K562 (cell line): ENCODE data around the gene ERN1. TPM values are rescaled to one million over a fixed set of nuclear protein-coding genes. Genes with fewer than 3 reads are reported as not detected.

Experiments
- ATF1 ChIP-seq, 2 experiments: fragments of 450-650 bp in 1 of 2; IDR thresholded peaks; 2 replicates each; pipeline ENCODE4 v1.6.1; 2016; ENCODE audit warnings: missing compliant biosample characterization in 1 of 2, missing genetic modification characterization in 1 of 2
- DIDO1 ChIP-seq: fragments of 450-650 bp; IDR thresholded peaks from 2 replicates; pipeline ENCODE4 v1.6.1; 2016; ENCODE audit warnings: low read depth, missing biosample characterization, missing genetic modification characterization
- ESRRA ChIP-seq: fragments of 450-650 bp; IDR thresholded peaks from 2 replicates; pipeline ENCODE4 v1.6.1; 2014; ENCODE audit warnings: low read depth, mild to moderate bottlenecking, moderate library complexity, borderline replicate concordance
- HNRNPLL ChIP-seq: fragments of 200-400 bp; formaldehyde crosslinking; IDR thresholded peaks from 2 replicates; pipeline ENCODE4 v1.6.1; 2017; ENCODE audit warnings: low read length, low read depth, mild to moderate bottlenecking; ENCODE audit not compliant: poor library complexity, severe bottlenecking
- IRF9 ChIP-seq: fragments of 450-650 bp; IDR thresholded peaks from 2 replicates; pipeline ENCODE4 v1.6.1; 2016; ENCODE audit warnings: missing biosample characterization, missing genetic modification characterization
- JUN ChIP-seq, 2 experiments: sonication (generic) in 1 of 2; formaldehyde crosslinking in 1 of 2; IDR thresholded peaks; 2 replicates each; pipeline versions ENCODE4 v1.6.1 to v1.8.0; 2012 to 2022; ENCODE audit warnings: borderline replicate concordance in 2 of 2, mild to moderate bottlenecking in 2 of 2, improper control_type of control experiment in 1 of 2, low read depth in 1 of 2, low read length in 1 of 2, missing genetic modification reagents in 1 of 2
- MEF2D ChIP-seq: conservative IDR thresholded peaks from 2 replicates; pipeline ENCODE4 v1.6.1; 2016; ENCODE audit warnings: low read depth, missing genetic modification characterization, missing compliant biosample characterization
- SAP30 ChIP-seq: fragments of 200-600 bp; sonication (generic); IDR thresholded peaks from 2 replicates; pipeline ENCODE4 v1.6.1; 2012; ENCODE audit warnings: borderline replicate concordance, low read depth, mild to moderate bottlenecking, moderate library complexity, low read length, control low read depth, inconsistent platforms; ENCODE audit not compliant: insufficient read depth, poor library complexity, severe bottlenecking
- SIN3A ChIP-seq, 2 experiments: fragments of 150-350 bp in 1 of 2; IDR thresholded peaks; 2 replicates each; pipeline ENCODE4 v1.6.1; 2011 to 2016; ENCODE audit warnings: borderline replicate concordance in 2 of 2, low read depth in 2 of 2, low read length in 2 of 2, mild to moderate bottlenecking in 2 of 2, moderate library complexity in 2 of 2; ENCODE audit not compliant: control insufficient read depth in 1 of 2
- TCF7 ChIP-seq: sonication (generic); IDR thresholded peaks from 2 replicates; pipeline ENCODE4 v1.6.1; 2016; ENCODE audit warnings: antibody characterized with exemption, borderline replicate concordance
- TCFL5 ChIP-seq: fragments of 250-450 bp; sonication (Bioruptor Pico); conservative IDR thresholded peaks from 2 replicates; pipeline ENCODE4 v1.6.1; 2021; ENCODE audit warnings: mild to moderate bottlenecking, moderate library complexity, matching md5 sums
- ZNF324 ChIP-seq: fragments of 250-450 bp; sonication (Bioruptor Pico); IDR thresholded peaks from 2 replicates; pipeline ENCODE4 v1.4.0; 2020; ENCODE audit warnings: mild to moderate bottlenecking
- ZNF395 ChIP-seq: fragments of 200-800 bp; sonication (Bioruptor generic); IDR thresholded peaks from 2 replicates; pipeline ENCODE4 v1.6.1; 2017; ENCODE audit warnings: missing genetic modification characterization, missing compliant biosample characterization
- polyA plus RNA-seq, 8 experiments: library from polyadenylated mRNA; depleted of rRNA in 4 of 8; stranded (reverse) in 5 of 8; unstranded in 3 of 8; fragments of >200 nt; fragmentation: Nextera tagmentation in 2 of 8; fragmentation: Illumina TruSeq in 1 of 8; extraction: Ambion mirVana in 2 of 8; extraction: Trizol in 1 of 8; gene quantifications; 2 replicates each; pipeline versions ENCODE4 v1.2.1 to v1.2.3, GENCODE V29; 2011 to 2014; ENCODE audit warnings: inconsistent platforms in 1 of 8, missing spikeins in 1 of 8
- total RNA-seq, 7 experiments: library from RNA; depleted of rRNA in 6 of 7; stranded (reverse); fragments of >200 nt in 6 of 7; fragmentation: Illumina TruSeq in 2 of 7; extraction: Trizol in 2 of 7; gene quantifications; 2 replicates each; pipeline versions ENCODE4 v1.2.1 to v1.2.3, GENCODE V29; 2011 to 2021; ENCODE audit warnings: low replicate concordance in 1 of 7
- TF ChIP-seq, protein P1 (sequence below), 2 experiments: fragments of 450-650 bp in 1 of 2; sonication (generic) in 1 of 2; formaldehyde crosslinking in 1 of 2; IDR thresholded peaks; 2 replicates each; pipeline versions ENCODE4 v1.7.1 to v1.9.0; 2016 to 2022; ENCODE audit warnings: inconsistent platforms in 1 of 2, mild to moderate bottlenecking in 1 of 2, missing genetic modification reagents in 1 of 2

The ERN1 gene
- total and polyA plus RNA-seq, 9 of the 15 experiments (the other 6 are each of a cell fraction or from before 2014, with no cell fraction given): 2.1 to 22.5 (median 7.3) TPM

DNA sequence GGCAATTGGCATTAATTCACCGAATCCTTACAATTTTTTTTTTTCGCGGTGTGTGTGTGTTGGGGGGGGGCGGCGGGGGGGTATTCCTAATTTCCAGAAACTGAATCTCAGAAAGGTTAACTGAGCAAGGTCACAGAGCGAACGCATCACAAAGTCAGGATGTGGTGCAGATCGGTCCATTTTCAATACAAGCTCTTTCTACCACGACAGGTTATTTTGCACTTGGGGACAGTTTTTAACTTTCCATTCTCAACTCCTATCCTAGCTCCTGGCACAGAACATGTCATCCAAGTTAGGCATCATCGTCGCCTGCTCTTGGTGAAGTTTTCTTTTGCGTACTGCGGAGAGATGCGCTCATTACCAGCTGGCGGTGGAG is 15.4 kb upstream of the ERN1 start (continued):
- TF ChIP-seq, protein P1, sequence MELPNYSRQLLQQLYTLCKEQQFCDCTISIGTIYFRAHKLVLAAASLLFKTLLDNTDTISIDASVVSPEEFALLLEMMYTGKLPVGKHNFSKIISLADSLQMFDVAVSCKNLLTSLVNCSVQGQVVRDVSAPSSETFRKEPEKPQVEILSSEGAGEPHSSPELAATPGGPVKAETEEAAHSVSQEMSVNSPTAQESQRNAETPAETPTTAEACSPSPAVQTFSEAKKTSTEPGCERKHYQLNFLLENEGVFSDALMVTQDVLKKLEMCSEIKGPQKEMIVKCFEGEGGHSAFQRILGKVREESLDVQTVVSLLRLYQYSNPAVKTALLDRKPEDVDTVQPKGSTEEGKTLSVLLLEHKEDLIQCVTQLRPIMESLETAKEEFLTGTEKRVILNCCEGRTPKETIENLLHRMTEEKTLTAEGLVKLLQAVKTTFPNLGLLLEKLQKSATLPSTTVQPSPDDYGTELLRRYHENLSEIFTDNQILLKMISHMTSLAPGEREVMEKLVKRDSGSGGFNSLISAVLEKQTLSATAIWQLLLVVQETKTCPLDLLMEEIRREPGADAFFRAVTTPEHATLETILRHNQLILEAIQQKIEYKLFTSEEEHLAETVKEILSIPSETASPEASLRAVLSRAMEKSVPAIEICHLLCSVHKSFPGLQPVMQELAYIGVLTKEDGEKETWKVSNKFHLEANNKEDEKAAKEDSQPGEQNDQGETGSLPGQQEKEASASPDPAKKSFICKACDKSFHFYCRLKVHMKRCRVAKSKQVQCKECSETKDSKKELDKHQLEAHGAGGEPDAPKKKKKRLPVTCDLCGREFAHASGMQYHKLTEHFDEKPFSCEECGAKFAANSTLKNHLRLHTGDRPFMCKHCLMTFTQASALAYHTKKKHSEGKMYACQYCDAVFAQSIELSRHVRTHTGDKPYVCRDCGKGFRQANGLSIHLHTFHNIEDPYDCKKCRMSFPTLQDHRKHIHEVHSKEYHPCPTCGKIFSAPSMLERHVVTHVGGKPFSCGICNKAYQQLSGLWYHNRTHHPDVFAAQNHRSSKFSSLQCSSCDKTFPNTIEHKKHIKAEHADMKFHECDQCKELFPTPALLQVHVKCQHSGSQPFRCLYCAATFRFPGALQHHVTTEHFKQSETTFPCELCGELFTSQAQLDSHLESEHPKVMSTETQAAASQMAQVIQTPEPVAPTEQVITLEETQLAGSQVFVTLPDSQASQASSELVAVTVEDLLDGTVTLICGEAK (IDR thresholded peaks at IDR 0.05): peak; percentile 50
- TF ChIP-seq, protein P1 (CRISPR knock-in tag; IDR thresholded peaks at IDR 0.05): no peak
- TF ChIP-seq DIDO1 (tag) (no peak; the same call in 1 of the 2 replicates), ESRRA (peak; percentile 96; the same call in 1 of the 2 replicates), SAP30 (peak; percentile 19), ATF1 (CRISPR knock-in tag; IDR thresholded peaks at IDR 0.05) (no peak), ATF1 (tag; IDR thresholded peaks at IDR 0.05) (no peak), IRF9 (no peak), MEF2D (0 out of 2 replicates have a peak, but pooled peaks have one; percentile 24), JUN (IDR thresholded peaks at IDR 0.05; ENCODE audit: borderline replicate concordance, low read depth, low read length) (no peak), JUN (CRISPR knock-in tag; IDR thresholded peaks at IDR 0.05; ENCODE audit: borderline replicate concordance) (peak; percentile 41; the same call in 1 of the 2 replicates), TCF7 (0 out of 2 replicates have a peak, but pooled peaks have one; percentile 8), TCFL5 (CRISPR knock-in tag) (no peak), HNRNPLL (peak; percentile 96), SIN3A (IDR thresholded peaks at IDR 0.05; ENCODE audit: borderline replicate concordance in 2 of 2, control insufficient read depth in 1 of 2, low read depth in 2 of 2, low read length in 2 of 2) (peak in 1 of 2 experiments; percentile 76; a peak in 1 of 4 replicates), ZNF395 (no peak), ZNF324 (CRISPR knock-in tag) (no peak)
